ENCODE measurements around the gene LRRC52.

LRRC52 gene

GRCh38 chr1:165543532-165544438, at the start of gene LRRC52:
LRRC52 (plus strand) TSS chr1:165544000; CDS start chr1:165544297, 297 bp downstream.
- no peak for FAIRE-seq

GRCh38 chr1:165494949-165495857, 48.6 kb upstream of the LRRC52 start:
- FAIRE-seq: no peak
- DNase-seq (ENCODE audit: insufficient read length, low spot score): no peak

More at GRCh38 chr1:165543532-165544438, at the start of gene LRRC52:
- no peak for DNase-seq (ENCODE audit: insufficient read length, low spot score)

- DNase-seq (ENCODE audit: insufficient read length, low spot score) (no peak), FAIRE-seq (no peak)
Measured at GRCh38 chr1:165495858-165496205, 48.0 kb upstream of the LRRC52 start.

GRCh38 chr1:165496501-165496900, 47.3 kb upstream of the LRRC52 start:
- no peak for DNase-seq (ENCODE audit: insufficient read length, low spot score)
- FAIRE-seq: no peak

- no peak for FAIRE-seq
- no peak for DNase-seq (ENCODE audit: insufficient read length, low spot score)
Measured at GRCh38 chr1:165497069-165498013, 46.5 kb upstream of the LRRC52 start.

- DNase-seq (ENCODE audit: insufficient read length, low spot score): no peak
Measured at GRCh38 chr1:165501330-165501969, 42.4 kb upstream of the LRRC52 start.

GRCh38 chr1:165501970-165502348, 41.8 kb upstream of the LRRC52 start:
- DNase-seq (ENCODE audit: insufficient read length, low spot score) (no peak), FAIRE-seq (no peak)

More at GRCh38 chr1:165501330-165501969, 42.4 kb upstream of the LRRC52 start:
- no peak for FAIRE-seq

GRCh38 chr1:165507570-165507969, 36.2 kb upstream of the LRRC52 start:
- DNase-seq (ENCODE audit: insufficient read length, low spot score) (no peak), FAIRE-seq (no peak)

GRCh38 chr1:165508291-165508690, 35.5 kb upstream of the LRRC52 start:
- FAIRE-seq: no peak
- no peak for DNase-seq (ENCODE audit: insufficient read length, low spot score)

- DNase-seq (ENCODE audit: insufficient read length, low spot score) (no peak), FAIRE-seq (no peak)
Measured at GRCh38 chr1:165512816-165513215, 31.0 kb upstream of the LRRC52 start.

- no peak for DNase-seq (ENCODE audit: insufficient read length, low spot score)
- no peak for FAIRE-seq
Measured at GRCh38 chr1:165516469-165516868, 27.3 kb upstream of the LRRC52 start.

GRCh38 chr1:165520646-165521045, 23.2 kb upstream of the LRRC52 start:
- no peak for FAIRE-seq
- DNase-seq (ENCODE audit: insufficient read length, low spot score): no peak

GRCh38 chr1:165524639-165525285, 19.0 kb upstream of the LRRC52 start:
- DNase-seq (ENCODE audit: insufficient read length, low spot score) (no peak), FAIRE-seq (no peak)

GRCh38 chr1:165525708-165526107, 18.1 kb upstream of the LRRC52 start:
- FAIRE-seq (no peak), DNase-seq (ENCODE audit: insufficient read length, low spot score) (no peak)

GRCh38 chr1:165527251-165528007, 16.4 kb upstream of the LRRC52 start:
- no peak for FAIRE-seq
- no peak for DNase-seq (ENCODE audit: insufficient read length, low spot score)

- no peak for FAIRE-seq
Measured at GRCh38 chr1:165531021-165531420, 12.8 kb upstream of the LRRC52 start.

GRCh38 chr1:165532053-165532452, 11.7 kb upstream of the LRRC52 start:
- DNase-seq (ENCODE audit: insufficient read length, low spot score) (no peak), FAIRE-seq (no peak)

More at GRCh38 chr1:165531021-165531420, 12.8 kb upstream of the LRRC52 start:
- no peak for DNase-seq (ENCODE audit: insufficient read length, low spot score)

- FAIRE-seq (no peak), DNase-seq (ENCODE audit: insufficient read length, low spot score) (no peak)
Measured at GRCh38 chr1:165533254-165533653, 10.5 kb upstream of the LRRC52 start.

GRCh38 chr1:165536016-165536415, 7.8 kb upstream of the LRRC52 start:
- no peak for FAIRE-seq

More at GRCh38 chr1:165536016-165536415, 7.8 kb upstream of the LRRC52 start:
- no peak for DNase-seq (ENCODE audit: insufficient read length, low spot score)

Data from HTR-8/SVneo (cell line).